PFSK-1 (cell line): ENCODE measurements around the gene FAM124A.

ENCODE experiments used
- SIN3A ChIP-seq: IDR thresholded peaks from 2 replicates; pipeline ENCODE4 v1.6.1; 2012; ENCODE audit warnings: mild to moderate bottlenecking, low read length, moderate library complexity, borderline replicate concordance; ENCODE audit not compliant: insufficient read depth
- TAF1 ChIP-seq: IDR thresholded peaks from 2 replicates; pipeline ENCODE4 v1.6.1; 2012; ENCODE audit warnings: low read length, control low read depth, borderline replicate concordance; ENCODE audit not compliant: insufficient read depth

DNA sequence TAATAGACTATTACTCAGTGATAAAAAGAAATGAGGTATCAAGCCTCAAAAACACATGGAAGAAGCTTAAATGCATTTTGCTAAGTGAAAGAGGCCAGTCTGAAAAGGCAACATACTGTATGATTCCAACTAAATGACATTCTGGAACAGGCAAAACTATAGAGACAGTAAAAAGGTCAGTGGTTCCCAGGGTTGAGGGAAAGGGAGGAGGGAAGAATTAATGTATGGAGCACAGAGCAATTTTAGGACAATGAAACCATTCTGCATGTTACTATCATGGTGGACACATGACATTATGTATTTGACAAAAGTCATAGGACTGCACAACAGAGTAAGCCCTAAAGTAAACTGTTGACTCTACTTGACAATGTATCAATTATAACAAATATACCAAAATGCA lies 111.6 kb downstream of the FAM124A start:
- TF ChIP-seq TAF1: no peak
- TF ChIP-seq SIN3A: no peak
